Kidney epithelial cell (primary cell): ENCODE data around the gene MRPS7. TPM values are rescaled to one million over a fixed set of nuclear protein-coding genes. Genes with fewer than 3 reads are reported as not detected.
A peak's percentile ranks its signal among the peaks of the same experiment; 100 is the strongest.

Experiments used
- DNase-seq: peaks from one replicate; pipeline ENCODE4 v3.0.0-alpha.2; 2010; ENCODE audit warnings: low read depth
- H3K27me3 ChIP-seq: 2 replicates; pipeline ENCODE4 v1.6.0; 2011; ENCODE audit warnings: low read length; ENCODE audit not compliant: control insufficient read depth, insufficient read depth
- H3K36me3 ChIP-seq: 2 replicates; pipeline ENCODE4 v1.5.1; 2011; ENCODE audit warnings: low read length; ENCODE audit not compliant: control insufficient read depth, insufficient read depth
- H3K4me3 ChIP-seq: 2 replicates; pipeline ENCODE4 v1.5.1; 2011; ENCODE audit warnings: low read depth, mild to moderate bottlenecking, control low read depth, low read length
- total RNA-seq: library from RNA; depleted of rRNA; stranded (reverse); fragments of >200 nt; gene quantifications from 2 replicates; pipeline ENCODE4 v1.2.3, GENCODE V29; 2015
- TF ChIP-seq, protein P1 (sequence below): IDR thresholded peaks from 2 replicates; pipeline ENCODE4 v1.5.1; 2011; ENCODE audit warnings: mild to moderate bottlenecking, moderate library complexity, low read length, control low read depth, inconsistent platforms; ENCODE audit not compliant: insufficient read depth, poor library complexity, severe bottlenecking

MRPS7 gene
- total RNA-seq, 1 donor from 2014 or later: 57.8 TPM

DNA sequence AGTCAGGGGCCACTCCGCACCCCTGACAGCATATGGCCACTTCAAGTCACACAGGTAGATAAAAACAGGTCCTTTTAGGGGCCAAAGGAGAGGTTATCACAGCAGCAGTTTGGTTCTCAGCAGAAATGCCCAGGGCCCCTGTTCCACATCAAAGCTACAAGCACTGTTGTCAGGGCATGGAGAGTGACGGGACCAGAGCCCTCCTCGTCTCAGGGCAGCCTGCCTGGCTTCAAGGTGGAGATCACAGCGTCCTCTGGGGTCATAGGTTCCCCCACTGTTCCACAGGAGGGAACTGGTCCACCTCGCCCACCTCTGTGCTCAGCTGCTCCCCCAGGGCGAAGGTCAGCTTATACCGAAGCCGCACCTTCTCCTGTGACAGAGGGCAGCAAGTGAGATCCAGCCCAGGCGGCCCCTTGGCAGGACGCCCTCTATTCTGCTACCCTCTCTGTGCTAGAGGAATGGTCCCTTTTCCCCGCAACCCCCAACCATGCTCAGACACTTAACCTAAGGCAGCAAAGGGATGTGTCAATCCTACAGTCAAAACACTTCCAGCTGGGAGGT, 23.6 kb upstream of the MRPS7 start:
- DNase-seq: no peak
- TF ChIP-seq, protein P1, sequence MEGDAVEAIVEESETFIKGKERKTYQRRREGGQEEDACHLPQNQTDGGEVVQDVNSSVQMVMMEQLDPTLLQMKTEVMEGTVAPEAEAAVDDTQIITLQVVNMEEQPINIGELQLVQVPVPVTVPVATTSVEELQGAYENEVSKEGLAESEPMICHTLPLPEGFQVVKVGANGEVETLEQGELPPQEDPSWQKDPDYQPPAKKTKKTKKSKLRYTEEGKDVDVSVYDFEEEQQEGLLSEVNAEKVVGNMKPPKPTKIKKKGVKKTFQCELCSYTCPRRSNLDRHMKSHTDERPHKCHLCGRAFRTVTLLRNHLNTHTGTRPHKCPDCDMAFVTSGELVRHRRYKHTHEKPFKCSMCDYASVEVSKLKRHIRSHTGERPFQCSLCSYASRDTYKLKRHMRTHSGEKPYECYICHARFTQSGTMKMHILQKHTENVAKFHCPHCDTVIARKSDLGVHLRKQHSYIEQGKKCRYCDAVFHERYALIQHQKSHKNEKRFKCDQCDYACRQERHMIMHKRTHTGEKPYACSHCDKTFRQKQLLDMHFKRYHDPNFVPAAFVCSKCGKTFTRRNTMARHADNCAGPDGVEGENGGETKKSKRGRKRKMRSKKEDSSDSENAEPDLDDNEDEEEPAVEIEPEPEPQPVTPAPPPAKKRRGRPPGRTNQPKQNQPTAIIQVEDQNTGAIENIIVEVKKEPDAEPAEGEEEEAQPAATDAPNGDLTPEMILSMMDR: no peak
- H3K36me3 ChIP-seq: peaks cover 3% of the 10 kb centered on the region

DNA sequence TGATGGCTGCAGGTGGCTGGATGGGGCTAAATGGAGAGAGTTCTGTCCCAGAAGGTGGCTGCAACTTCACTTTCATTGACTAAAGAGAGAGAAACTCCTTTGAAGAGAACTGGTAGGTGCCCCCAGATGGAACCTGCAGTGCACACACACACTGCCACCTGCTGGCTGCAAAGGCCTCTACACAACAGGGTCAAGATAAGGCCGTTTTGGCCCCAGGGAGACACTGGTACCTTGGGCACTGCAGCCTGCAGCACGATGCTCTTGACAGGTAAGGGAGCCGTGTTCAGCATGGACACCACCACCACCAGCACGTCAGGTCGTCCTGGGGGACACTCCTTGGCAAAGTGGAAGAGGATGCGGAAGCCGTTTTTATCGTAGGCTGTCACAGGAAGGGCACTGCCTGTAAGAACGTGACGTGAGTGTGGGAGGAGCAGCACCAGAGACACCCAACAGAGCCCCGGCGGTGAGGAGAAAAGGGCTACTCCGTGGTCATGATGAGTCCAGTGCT, 22.9 kb upstream of the MRPS7 start:
- H3K36me3 ChIP-seq: peaks cover 3% of the 10 kb centered on the region

More for the DNA sequence above, 23.6 kb upstream of the MRPS7 start:
- H3K4me3 ChIP-seq: no peak overlapping the region
- H3K27me3 ChIP-seq: no peaks in the 10 kb centered on the region

DNA sequence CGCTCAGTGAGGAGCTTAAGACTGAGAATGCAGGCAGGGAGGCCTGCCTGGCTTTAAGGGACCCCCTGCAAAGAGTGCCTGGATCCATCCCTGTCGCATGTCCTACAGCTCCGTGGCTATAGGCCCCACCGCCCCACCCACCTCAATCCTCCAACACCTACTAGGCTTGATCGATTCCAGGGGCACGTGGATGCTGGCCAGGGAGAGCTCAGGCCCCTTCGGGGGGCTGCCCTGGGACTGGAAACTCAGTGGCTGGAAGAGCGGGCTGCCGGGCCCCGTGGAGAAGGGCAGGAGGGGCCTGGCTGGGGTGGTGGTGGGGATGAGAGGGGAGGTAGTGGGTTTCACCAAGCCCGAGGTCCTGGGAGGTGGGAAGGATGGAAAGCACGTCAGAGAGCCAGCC, 22.5 kb upstream of the MRPS7 start:
- no peak overlapping the region for H3K4me3 ChIP-seq
- H3K27me3 ChIP-seq: no peaks in the 10 kb centered on the region
- H3K36me3 ChIP-seq: peaks cover 3% of the 10 kb centered on the region
- TF ChIP-seq, protein P1: no peak
- no peak for DNase-seq

More for the DNA sequence above, 22.9 kb upstream of the MRPS7 start:
- Histone ChIP-seq H3K4me3 (no peak overlapping the region), H3K27me3 (no peaks in the 10 kb centered on the region)
- TF ChIP-seq, protein P1: peak; percentile 93
- peak; percentile 25 for DNase-seq

GRCh38 chr17:75239778-75240393, 21.8 kb upstream of the MRPS7 start:
- no peak for DNase-seq

GRCh38 chr17:75240394-75241142, 21.1 kb upstream of the MRPS7 start:
- Histone ChIP-seq H3K36me3 (peaks cover 3% of the 10 kb centered on the region), H3K27me3 (no peaks in the 10 kb centered on the region), H3K4me3 (no peak overlapping the region)
- no peak for DNase-seq
- TF ChIP-seq, protein P1: peak; percentile 99

More at GRCh38 chr17:75239778-75240393, 21.8 kb upstream of the MRPS7 start:
- Histone ChIP-seq H3K27me3 (no peaks in the 10 kb centered on the region), H3K4me3 (no peak overlapping the region), H3K36me3 (peaks cover 3% of the 10 kb centered on the region)
- TF ChIP-seq, protein P1: no peak
